ENCODE measurements around the gene GPC5.

Gene GPC5

DNA sequence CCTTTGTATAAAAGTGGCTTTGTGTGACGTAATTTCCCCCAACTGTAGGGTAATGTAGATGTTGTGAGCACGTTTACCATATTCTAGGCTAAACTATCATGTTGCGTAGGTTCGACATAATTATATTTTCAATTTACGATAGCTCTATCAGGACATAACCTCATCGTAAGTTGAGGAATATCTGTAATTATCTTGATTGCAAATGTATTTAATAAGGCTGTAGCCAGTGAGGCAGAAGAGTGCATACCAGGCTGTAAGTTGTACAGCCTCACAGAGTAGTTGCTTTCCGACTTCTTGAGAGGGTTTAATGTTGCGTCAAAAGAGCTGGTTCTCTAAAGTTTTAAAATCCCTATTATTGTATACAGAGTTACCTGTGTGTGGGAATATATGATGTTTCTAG, 988.8 kb downstream of the GPC5 start:
- no peak for DNase-seq
- Histone ChIP-seq H3K4me1 (no peaks in the 10 kb centered on the region), H3K9me3 (no peaks in the 10 kb centered on the region), H3K4me3 (no peak overlapping the region), H3K27ac (no peak overlapping the region), H3K27me3 (no peaks in the 10 kb centered on the region), H3K36me3 (no peaks in the 10 kb centered on the region)
- intact Hi-C loops (cut with DNase I; ENCODE audit: low total_unique reads) = no loop called here
- TF ChIP-seq, protein P1, sequence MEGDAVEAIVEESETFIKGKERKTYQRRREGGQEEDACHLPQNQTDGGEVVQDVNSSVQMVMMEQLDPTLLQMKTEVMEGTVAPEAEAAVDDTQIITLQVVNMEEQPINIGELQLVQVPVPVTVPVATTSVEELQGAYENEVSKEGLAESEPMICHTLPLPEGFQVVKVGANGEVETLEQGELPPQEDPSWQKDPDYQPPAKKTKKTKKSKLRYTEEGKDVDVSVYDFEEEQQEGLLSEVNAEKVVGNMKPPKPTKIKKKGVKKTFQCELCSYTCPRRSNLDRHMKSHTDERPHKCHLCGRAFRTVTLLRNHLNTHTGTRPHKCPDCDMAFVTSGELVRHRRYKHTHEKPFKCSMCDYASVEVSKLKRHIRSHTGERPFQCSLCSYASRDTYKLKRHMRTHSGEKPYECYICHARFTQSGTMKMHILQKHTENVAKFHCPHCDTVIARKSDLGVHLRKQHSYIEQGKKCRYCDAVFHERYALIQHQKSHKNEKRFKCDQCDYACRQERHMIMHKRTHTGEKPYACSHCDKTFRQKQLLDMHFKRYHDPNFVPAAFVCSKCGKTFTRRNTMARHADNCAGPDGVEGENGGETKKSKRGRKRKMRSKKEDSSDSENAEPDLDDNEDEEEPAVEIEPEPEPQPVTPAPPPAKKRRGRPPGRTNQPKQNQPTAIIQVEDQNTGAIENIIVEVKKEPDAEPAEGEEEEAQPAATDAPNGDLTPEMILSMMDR (IDR thresholded peaks at IDR 0.05) = no peak

DNA sequence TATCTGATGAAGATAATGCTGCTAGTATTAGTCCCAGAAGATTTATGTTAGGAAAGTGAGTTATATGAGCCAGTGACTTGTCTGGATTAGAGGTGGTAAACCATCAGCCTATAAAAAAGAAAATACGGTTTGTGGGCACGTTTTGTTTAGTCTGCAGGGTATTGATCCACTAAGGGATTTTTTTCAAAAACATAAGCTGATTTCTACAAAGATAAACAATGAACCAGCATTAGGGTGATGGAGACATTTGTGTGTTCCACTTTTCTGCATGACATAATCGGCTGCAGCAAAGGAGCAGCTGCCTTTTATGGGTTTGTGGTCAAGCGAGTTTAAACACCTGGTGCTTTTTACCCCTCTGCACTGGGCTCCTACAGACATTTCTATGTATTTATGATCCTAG, 991.8 kb downstream of the GPC5 start:
- no peak overlapping the region for H3K4me3 ChIP-seq
- DNase-seq = no peak
- no peak overlapping the region for H3K27ac ChIP-seq
- H3K27me3 ChIP-seq = no peaks in the 10 kb centered on the region
- H3K36me3 ChIP-seq = no peaks in the 10 kb centered on the region
- H3K4me1 ChIP-seq = no peaks in the 10 kb centered on the region
- TF ChIP-seq, protein P1 (IDR thresholded peaks at IDR 0.05) = no peak
- intact Hi-C loops (cut with DNase I; ENCODE audit: low total_unique reads) = no loop called here
- no peaks in the 10 kb centered on the region for H3K9me3 ChIP-seq

DNA sequence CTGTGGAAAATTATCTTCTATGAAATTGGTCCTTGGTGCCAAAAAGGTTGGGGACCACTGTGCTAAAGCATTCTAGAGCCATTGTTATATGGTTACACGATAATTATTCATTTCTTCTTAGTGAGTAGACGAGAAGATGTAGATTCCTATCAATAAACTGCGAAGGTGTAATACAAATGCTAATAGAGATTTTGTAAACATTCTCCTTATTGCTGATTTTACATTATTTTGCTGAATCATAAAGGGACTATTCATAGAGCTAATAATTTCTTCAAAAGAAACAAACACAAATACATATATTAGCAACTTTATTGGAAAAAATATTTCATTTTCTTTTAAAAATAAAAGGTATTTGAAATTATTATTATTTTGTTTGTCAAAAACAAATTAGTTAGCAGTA, 1005.2 kb downstream of the GPC5 start:
- intact Hi-C loops (cut with DNase I; ENCODE audit: low total_unique reads) = no loop called here
- TF ChIP-seq, protein P1 (IDR thresholded peaks at IDR 0.05) = no peak

DNA sequence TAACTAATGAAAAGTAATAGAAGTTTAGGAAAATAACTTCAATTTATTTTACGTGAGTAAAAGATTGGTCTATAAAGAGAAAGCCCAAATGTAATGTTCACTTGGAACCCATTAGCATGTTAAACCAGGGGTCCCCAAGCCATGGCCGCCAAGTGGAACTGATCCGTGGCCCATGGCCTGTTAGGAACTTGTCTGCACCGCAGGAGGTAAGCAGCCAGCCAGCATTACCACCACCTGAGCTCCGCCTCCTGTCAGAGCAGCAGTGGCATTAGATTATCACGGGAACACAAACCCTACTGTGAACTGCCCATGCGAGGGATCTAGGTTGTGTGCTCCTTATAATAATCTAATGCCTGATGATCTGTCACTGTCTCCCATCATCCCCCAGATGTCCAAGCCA, 1009.4 kb downstream of the GPC5 start:
- Histone ChIP-seq H3K27me3 (no peaks in the 10 kb centered on the region), H3K9me3 (no peaks in the 10 kb centered on the region), H3K4me1 (no peaks in the 10 kb centered on the region), H3K4me3 (no peak overlapping the region), H3K27ac (no peak overlapping the region), H3K36me3 (no peaks in the 10 kb centered on the region)
- TF ChIP-seq, protein P1 (IDR thresholded peaks at IDR 0.05) = no peak
- intact Hi-C loops (cut with DNase I; ENCODE audit: low total_unique reads) = no loop called here
- DNase-seq = no peak

More for the DNA sequence above, 1005.2 kb downstream of the GPC5 start:
- no peaks in the 10 kb centered on the region for H3K9me3 ChIP-seq
- no peak overlapping the region for H3K27ac ChIP-seq
- H3K27me3 ChIP-seq = no peaks in the 10 kb centered on the region
- no peaks in the 10 kb centered on the region for H3K36me3 ChIP-seq
- H3K4me1 ChIP-seq = no peaks in the 10 kb centered on the region
- no peak overlapping the region for H3K4me3 ChIP-seq
- no peak for DNase-seq

DNA sequence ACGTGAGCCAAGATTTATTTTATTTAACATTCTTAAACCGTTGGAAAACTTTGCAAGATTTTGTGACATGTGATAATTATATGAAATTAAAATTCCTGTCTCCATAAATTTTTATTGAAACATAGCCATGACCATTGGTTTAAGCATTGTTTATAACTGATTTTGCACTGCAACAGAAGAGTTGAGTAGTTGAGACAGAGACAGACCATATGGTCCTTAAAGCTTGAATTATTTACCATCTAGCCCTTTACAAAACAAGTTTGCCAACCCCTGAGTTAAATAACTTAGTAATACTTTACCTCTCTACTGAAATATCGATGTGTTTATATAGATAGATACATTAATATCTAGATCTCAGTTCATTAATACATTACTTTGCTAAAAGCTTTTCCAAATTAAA, 1014.1 kb downstream of the GPC5 start:
- Histone ChIP-seq H3K4me1 (no peaks in the 10 kb centered on the region), H3K27ac (no peak overlapping the region), H3K36me3 (no peaks in the 10 kb centered on the region), H3K27me3 (no peaks in the 10 kb centered on the region), H3K4me3 (no peak overlapping the region), H3K9me3 (no peaks in the 10 kb centered on the region)
- TF ChIP-seq, protein P1 (IDR thresholded peaks at IDR 0.05) = no peak
- intact Hi-C loops (cut with DNase I; ENCODE audit: low total_unique reads) = no loop called here
- no peak for DNase-seq

DNA sequence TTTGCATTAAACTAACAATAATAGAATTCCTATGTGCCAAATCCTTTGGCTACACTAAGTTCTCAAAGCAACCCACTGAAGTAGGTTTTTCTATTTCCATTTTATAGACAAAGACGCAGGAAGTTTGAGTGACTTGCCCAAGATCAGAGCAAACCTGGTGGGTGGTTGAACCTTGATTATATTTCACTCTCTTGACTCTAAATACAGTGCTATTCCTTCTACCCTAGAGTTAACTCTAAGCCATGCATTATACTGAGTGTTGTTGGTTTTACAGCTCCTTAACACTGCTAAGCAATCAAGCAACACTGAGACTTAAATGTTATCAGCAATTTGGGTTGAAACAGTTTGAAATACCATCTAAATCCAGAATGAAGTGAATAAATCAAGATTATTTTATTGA, 1014.6 kb downstream of the GPC5 start:
- no peak for DNase-seq
- intact Hi-C loops (cut with DNase I; ENCODE audit: low total_unique reads) = no loop called here
- Histone ChIP-seq H3K27ac (no peak overlapping the region), H3K36me3 (no peaks in the 10 kb centered on the region), H3K27me3 (no peaks in the 10 kb centered on the region), H3K9me3 (no peaks in the 10 kb centered on the region), H3K4me1 (no peaks in the 10 kb centered on the region), H3K4me3 (no peak overlapping the region)
- TF ChIP-seq, protein P1 (IDR thresholded peaks at IDR 0.05) = no peak

Data from tibial artery (tissue), 4 donors.